Measurements from ENCODE around the gene IPO11. TPM values are rescaled to one million over a fixed set of nuclear protein-coding genes. Genes with fewer than 3 reads are reported as not detected.

The IPO11 gene
- total RNA-seq, 1 donor from 2014 or later: 11.8 TPM

DNA sequence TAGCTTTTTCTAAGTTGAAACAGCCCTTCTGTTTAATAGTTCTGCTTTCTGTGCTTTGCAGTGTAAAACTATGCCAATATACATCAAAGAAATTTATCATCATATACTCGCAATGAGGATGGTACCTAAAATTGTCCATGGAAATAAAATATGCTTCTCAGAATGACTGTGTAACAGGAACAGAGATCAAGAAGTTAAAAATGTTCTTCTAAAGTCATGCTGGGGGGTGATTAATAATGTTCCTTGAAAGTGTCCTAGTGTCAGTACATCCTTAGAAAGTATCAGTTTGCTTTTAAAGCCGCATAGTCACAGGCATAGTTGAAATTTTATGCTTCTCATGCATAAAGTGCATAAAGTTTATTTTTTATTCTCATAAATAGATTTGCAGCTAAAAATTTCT is 162.0 kb downstream of the IPO11 start:
- Histone ChIP-seq H3K27ac (no peak overlapping the region), H3K4me3 (no peak overlapping the region), H3K9me3 (no peaks in the 10 kb centered on the region), H3K27me3 (no peaks in the 10 kb centered on the region), H3K4me1 (no peaks in the 10 kb centered on the region), H3K36me3 (no peaks in the 10 kb centered on the region)
- no peak for TF ChIP-seq CTCF (IDR thresholded peaks at IDR 0.05)
- DNase-seq (ENCODE audit: low spot score in 2 of 2): no peak
- intact Hi-C loops (cut with DNase I): no loop called here

DNA sequence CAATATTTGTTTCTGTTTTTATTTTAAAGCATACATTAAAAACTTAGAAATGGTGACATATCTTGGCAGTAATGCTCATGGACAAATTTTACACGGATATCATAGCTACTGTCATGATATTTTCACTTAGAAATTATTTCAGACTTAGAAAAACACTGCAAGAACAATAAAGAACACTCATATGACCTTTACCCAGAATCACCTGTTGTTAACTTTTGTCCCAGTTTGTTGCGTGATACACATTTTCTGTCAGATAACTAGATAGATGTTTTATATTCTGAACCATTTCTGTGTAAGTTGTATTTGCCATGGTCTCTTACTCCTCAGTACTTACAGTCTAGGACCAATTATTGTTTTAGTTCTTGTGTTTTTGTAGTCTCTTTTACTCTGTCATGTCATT is 162.5 kb downstream of the IPO11 start:
- Histone ChIP-seq H3K36me3 (no peaks in the 10 kb centered on the region), H3K27me3 (no peaks in the 10 kb centered on the region), H3K4me3 (no peak overlapping the region), H3K4me1 (no peaks in the 10 kb centered on the region), H3K27ac (no peak overlapping the region), H3K9me3 (no peaks in the 10 kb centered on the region)
- TF ChIP-seq CTCF (IDR thresholded peaks at IDR 0.05): no peak
- intact Hi-C loops (cut with DNase I): no loop called here
- DNase-seq (ENCODE audit: low spot score in 2 of 2): no peak

DNA sequence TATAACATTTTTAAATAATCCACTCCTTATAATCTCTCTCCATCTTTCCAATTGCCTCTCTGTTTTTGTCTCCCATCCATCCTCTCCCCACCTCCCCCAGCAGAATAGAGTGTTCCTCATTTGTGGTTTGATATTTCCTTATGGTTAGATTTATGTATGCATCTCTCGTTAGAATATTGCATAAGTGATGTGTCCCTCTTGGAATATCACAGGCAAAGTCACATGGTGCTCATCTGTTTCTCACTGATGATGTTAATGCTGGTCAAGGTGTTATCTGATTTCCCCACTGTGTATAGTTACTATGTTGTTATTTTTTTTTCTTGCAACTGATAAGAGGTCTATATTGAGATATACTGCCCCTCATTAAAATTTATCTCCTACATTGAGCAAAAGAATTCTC is 162.9 kb downstream of the IPO11 start:
- no peak overlapping the region for H3K4me3 ChIP-seq
- H3K36me3 ChIP-seq: no peaks in the 10 kb centered on the region
- intact Hi-C loops (cut with DNase I): no loop called here
- H3K27me3 ChIP-seq: no peaks in the 10 kb centered on the region
- H3K9me3 ChIP-seq: no peaks in the 10 kb centered on the region
- no peaks in the 10 kb centered on the region for H3K4me1 ChIP-seq
- no peak for DNase-seq (ENCODE audit: low spot score in 2 of 2)
- TF ChIP-seq CTCF (IDR thresholded peaks at IDR 0.05): no peak
- no peak overlapping the region for H3K27ac ChIP-seq

DNA sequence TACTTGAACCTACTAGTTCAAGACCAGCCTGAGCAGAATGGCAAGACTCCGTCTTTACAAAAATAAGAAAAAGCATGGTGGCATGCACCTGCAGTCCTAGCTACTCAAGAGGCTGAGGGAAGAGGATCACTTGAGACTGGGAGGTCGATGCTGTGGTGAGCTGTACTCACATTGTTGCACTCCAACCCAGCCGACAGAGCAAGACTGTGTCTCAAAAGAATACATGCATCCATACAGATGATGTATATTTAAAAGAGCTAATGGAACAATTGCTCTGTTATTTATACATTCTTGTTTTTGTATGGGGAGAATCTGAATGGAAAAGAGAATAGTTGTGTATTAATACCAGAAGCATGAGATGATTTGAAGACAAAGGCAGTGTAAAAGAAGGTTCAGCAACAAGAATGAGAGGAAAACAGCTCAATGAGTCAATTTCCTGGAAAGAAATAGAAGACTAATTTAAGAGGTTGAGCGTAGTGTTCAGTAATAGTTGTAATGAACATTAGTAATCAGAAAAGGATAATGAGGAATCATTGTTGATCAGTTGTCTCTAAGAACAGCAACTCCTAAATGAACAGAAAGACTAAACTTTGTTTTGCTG is 164.1 kb downstream of the IPO11 start:
- no peaks in the 10 kb centered on the region for H3K4me1 ChIP-seq
- no peak overlapping the region for H3K27ac ChIP-seq
- no peaks in the 10 kb centered on the region for H3K27me3 ChIP-seq
- intact Hi-C loops (cut with DNase I): no loop called here
- H3K36me3 ChIP-seq: no peaks in the 10 kb centered on the region
- no peak overlapping the region for H3K4me3 ChIP-seq
- no peaks in the 10 kb centered on the region for H3K9me3 ChIP-seq
- no peak for TF ChIP-seq CTCF (IDR thresholded peaks at IDR 0.05)
- DNase-seq (ENCODE audit: low spot score in 2 of 2): no peak

DNA sequence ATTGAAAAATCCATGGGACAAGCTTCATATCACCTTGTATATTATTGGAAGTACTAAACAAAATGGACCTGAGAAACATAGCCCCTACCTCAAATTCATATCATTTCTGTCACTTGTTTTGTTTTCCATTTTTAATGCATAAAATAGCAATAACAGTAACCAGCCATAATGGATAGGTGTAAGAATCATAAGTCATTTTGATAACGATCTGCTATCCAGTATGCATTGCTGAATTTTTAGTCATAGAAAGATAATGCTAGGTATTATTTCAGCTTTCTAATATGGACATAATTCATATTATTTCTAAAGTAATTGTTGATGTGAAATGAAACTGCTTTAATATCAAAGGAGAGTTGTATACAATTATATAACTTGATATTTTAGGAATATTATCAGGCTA is 164.9 kb downstream of the IPO11 start:
- H3K27ac ChIP-seq: no peak overlapping the region
- H3K27me3 ChIP-seq: no peaks in the 10 kb centered on the region
- no peak overlapping the region for H3K4me3 ChIP-seq
- no peaks in the 10 kb centered on the region for H3K4me1 ChIP-seq
- no peak for DNase-seq (ENCODE audit: low spot score in 2 of 2)
- no peak for TF ChIP-seq CTCF (IDR thresholded peaks at IDR 0.05)
- no peaks in the 10 kb centered on the region for H3K9me3 ChIP-seq
- no peaks in the 10 kb centered on the region for H3K36me3 ChIP-seq
- intact Hi-C loops (cut with DNase I): no loop called here

DNA sequence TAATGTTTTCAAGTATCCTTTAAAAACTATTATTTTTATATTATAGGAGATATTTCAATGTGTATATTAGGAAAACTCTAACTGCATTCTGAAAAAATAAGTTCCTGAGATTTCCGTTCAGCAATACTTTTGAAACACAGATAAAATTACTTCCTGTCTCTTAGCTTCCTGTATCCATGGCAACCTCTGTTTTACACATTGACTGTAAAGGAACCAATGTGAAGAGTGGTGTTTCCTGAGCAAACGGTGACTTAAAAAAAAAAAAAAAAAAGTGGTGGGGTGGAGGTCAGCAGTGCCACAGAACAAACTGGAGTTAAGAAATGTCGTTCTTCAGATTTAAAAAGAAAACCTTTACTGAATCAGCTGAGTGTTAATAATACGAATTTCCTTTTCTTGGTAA is 166.0 kb downstream of the IPO11 start, which contains the start of gene LRRC70:
TSS of gene LRRC70 (plus strand) at position 280 of the 400 bp plus-strand sequence. CDS start 620 bp downstream, outside the sequence.
- intact Hi-C loops (cut with DNase I): no loop called here
- no peak for TF ChIP-seq CTCF (IDR thresholded peaks at IDR 0.05)
- H3K4me1 ChIP-seq: no peaks in the 10 kb centered on the region
- no peaks in the 10 kb centered on the region for H3K27me3 ChIP-seq
- no peak within 1 kb of the TSS for H3K27ac ChIP-seq
- no peak for DNase-seq (ENCODE audit: low spot score in 2 of 2)
- no peaks in the 10 kb centered on the region for H3K36me3 ChIP-seq
- no peak within 1 kb of the TSS for H3K4me3 ChIP-seq
- H3K9me3 ChIP-seq: no peaks in the 10 kb centered on the region
